ENCODE results near the gene MAPK14.

The MAPK14 gene

DNA sequence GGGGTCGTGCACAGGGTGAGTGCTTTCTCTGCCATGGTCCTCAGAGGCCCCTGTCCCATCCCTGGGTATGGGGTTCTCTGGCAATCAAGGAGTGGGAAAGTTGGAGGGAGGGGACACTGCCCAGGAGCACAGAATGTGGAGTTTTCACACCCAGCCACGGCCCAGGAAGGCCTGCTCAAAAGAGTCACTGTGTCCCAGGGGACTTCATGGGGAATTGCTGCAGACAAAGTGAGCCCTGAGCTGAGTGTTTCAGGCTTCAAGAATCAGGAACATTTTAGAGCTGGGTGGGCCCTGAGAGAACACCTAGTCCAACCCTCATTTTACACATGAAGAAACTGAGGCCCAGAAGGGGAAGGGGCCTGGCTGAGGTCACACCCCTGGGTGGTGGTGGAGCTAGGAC lies 108.4 kb downstream of the MAPK14 start:
- DNase-seq (ENCODE audit: low read depth): no peak

DNA sequence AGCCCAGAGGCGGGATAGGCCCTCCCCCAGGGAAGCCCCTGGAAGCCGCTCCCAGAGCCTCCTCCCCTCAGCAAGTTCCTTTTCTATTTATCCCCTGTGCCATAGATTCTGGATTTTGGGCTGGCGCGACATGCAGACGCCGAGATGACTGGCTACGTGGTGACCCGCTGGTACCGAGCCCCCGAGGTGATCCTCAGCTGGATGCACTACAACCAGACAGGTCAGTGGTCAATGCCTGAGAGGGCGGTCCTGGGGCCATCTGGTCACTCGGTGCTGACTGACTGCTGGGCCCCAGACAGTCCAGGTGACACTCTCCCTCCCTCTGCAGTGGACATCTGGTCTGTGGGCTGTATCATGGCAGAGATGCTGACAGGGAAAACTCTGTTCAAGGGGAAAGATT lies 108.9 kb downstream of the MAPK14 start:
- no peak for DNase-seq (ENCODE audit: low read depth)

DNA sequence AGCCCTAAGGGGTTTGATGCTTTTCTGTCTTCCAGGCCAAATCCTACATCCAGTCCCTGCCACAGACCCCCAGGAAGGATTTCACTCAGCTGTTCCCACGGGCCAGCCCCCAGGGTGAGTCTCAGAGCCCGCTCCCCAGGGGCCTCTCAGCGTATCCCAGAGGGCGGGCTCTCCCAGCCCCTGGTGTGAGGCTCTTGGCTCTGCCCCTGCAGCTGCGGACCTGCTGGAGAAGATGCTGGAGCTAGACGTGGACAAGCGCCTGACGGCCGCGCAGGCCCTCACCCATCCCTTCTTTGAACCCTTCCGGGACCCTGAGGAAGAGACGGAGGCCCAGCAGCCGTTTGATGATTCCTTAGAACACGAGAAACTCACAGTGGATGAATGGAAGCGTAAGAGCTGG lies 111.1 kb downstream of the MAPK14 start:
- no peak for DNase-seq (ENCODE audit: low read depth)

DNA sequence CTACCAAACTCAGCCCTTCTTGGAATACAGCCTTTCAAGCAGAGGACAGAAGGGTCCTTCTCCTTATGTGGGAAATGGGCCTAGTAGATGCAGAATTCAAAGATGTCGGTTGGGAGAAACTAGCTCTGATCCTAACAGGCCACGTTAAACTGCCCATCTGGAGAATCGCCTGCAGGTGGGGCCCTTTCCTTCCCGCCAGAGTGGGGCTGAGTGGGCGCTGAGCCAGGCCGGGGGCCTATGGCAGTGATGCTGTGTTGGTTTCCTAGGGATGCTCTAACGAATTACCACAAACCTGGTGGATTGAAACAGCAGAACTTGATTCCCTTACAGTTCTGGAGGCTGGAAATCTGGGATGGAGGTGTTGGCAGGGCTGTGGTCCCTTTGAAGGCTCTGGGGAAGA lies 111.8 kb downstream of the MAPK14 start:
- DNase-seq (ENCODE audit: low read depth): peak; percentile 45

DNA sequence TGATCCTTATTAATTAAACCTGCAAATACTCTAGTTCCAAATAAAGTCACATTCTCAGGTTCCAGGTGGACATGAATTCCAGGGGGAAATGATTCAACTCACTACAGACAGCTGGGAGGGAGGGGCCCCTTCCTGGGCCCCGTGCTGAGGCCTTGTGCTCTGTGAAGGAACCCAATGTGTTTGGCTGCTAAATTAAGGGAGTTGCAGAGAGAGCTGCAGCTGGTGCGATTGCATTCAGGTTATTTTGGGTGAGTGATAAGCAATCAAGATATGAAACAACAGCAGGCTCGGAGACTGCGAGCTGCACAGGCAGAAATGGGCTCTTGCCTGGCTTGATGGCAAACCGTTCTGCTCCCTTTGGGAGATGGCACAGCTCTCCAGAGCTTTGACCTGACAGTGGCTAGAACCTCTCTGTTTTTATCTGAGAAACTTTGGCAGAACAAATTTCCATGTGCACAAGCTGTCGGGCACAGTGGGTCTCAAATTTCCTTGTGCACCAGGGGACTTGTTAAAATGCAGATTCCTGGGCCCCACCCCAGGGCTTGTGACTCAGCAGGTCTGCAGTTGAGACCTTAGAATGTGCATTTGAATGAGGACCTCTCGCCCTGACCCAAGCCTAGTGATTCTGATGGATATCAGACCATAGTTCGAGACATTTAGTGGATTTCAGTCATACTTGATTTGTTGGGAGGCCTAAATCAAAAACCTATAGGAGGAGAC lies 112.5 kb downstream of the MAPK14 start:
- DNase-seq (ENCODE audit: low read depth): no peak

DNA sequence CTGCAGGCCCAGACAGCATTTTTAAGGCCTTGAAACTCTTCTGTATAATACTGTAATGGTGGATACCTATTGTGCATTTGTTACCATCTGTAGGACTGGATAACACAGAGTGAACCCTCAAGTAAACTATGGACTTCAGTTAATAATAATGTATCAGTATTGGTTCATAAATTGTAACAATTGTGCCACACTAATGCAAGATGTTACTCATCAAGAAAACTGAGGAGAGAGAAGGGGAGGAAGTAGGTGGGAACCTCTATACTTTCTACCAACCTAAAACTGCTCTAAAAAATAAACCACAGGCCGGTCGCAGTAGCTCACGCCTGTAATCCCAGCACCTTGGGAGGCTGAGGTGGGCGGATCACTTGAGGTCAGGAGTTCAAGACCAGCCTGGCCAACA lies 113.5 kb downstream of the MAPK14 start:
- no peak for DNase-seq (ENCODE audit: low read depth)

DNA sequence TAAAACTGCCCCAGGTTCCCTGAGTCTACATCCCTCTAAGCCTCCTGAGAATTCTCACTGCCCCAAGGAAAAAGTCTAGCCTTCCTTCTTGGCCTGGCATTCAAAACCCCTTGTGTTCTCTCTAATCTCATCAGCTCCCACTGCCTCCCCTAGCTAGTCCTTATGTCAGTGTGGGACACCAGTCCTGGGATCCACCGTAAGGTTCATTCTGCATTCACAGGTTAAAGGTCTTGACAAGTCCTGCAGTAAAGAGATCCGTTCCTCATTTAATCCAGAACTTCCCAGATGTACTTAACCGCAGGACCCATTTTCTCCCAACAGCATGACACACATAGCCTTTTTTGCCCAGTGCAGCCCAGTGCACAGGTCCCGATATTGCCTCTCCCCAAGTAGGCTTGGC lies 114.4 kb downstream of the MAPK14 start:
- no peak for DNase-seq (ENCODE audit: low read depth)

DNA sequence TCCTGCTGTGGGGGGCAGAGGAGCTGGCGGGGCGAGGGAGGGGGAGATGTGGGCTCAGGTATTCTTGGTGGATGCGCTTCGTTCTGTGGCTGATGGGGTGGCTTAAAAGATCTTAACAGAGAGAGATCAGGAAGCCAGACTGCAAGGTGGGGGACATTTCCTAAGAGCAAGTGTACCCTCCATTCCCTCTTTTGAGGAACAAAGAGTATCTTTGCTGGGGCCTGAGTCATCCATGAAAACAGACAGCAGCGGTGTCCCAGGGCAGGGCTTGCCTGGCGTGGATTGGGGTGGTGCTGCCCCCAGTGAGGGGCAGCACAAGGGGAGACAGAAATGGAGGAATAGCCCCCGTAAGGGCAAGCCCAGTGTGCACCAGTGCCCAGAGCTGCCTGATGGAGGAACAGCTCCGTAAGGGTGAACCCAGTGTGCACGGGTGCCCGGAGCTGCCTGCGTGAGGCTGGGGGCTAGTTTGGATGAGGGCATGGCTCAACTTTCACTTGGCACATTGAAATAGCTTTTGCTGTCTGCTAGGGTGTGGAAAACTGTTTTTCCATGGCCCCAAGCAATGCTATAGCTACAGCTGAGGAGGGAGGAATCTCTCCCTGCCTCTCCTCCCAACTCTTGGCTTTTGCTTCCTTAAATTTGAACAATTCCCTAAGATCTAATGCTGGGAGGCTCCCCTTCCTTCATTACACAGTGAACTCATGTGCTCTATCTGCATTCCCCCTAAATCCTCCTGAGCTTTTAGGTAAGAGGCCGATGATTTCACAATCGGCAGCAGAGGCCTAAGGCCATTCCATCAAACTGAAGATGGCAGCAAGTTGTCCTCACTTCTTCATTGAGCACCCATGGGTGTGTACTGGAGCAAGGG lies 115.6 kb downstream of the MAPK14 start:
- peak; percentile 42 for DNase-seq (ENCODE audit: low read depth)

DNA sequence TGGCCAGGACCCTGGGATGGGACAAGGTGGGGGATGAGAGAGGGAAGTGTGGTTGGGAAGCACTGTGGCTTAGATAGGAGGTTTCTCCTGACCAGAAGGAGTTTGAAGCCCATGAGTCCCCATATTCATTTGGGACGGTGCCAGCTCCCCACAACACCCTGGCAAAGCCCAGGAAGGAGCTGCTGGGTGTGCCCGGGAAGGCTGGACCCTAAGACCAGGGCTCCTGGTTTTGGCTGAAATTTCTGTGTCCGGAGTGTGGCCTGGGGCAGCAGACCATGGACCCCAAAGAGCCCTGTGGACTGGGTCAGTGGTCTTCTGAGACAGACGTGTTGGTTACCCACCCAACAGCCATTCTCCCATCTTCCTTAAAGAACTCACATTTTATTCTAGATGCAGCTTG lies 117.9 kb downstream of the MAPK14 start:
- no peak for DNase-seq (ENCODE audit: low read depth)

DNA sequence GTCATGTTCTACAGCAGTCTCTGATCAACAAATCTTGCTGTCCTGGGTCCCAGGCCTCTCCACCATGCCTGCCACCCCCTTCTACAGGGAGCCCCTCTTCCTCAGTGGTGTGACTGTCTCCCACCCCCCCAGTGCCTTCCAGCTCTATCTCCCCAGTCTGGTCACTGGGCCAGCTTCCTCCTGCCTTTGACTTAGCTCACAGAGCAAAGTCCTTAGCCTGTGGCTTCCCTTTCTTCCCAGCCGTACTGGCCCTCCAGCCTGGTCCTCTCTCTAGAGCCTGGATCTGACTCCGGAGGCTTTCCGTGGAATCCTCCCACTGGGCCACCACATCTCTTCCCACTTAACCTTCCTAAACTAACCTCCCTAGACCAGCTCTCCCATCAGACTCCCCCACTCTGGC lies 119.7 kb downstream of the MAPK14 start:
- no peak for DNase-seq (ENCODE audit: low read depth)

DNA sequence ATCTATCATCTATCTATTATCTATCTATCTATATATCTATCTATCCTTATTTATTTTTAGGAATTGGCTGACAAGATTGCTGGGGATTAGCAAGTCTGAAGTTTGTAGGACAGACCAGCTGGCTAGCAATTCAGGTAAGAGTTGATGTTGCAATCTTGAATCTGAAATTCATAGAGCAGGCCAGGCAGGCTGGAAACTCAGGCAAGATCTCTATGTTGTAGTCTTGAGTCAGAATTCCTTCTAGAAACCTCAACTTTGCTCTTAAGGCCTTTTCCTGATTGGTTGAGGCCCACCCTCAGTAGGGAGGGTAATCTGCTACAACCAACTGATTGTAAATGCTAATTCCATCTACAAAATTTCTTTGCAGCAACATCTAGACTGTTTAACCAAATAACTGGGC lies 121.9 kb downstream of the MAPK14 start:
- peak; percentile 66 for DNase-seq (ENCODE audit: low read depth)

DNA sequence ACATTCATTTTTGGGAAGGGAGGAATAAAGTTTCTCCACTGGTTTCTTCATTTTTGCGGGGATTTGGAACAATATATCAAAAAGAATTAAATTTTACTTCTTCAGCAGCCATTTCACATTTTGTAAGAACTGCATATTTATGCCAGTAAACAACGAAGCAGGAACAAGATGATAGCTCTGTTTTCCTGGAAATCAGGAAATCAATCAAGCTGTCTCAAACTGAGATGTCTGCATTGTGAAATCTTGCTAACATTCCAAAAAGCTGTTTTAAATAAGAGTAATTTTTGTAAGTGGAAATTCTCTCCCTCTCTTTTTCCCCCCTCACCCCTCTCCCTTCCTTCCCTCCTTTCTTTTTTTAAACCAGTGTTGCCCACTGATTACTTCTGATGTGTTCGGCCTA lies 122.7 kb downstream of the MAPK14 start:
- DNase-seq (ENCODE audit: low read depth): peak; percentile 81

DNA sequence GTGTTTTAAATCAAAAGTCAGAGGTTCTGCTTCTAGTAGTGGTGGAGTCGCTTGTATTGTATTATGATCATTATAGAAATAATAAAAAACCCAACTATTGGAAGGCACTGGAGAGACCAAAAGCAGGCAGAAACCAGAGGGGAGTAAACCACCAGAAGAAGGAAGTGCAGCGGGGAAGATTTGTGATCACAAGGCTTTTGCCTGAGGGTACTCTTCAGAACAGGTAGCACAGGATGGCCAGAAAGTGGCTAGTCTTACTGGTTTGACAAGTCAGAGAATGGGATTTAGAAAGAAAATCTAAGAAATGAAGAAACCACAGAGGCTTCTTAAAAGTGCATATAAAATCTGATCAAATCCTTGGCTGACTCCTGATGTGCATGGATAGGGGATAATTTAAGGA lies 126.7 kb downstream of the MAPK14 start:
- no peak for DNase-seq (ENCODE audit: low read depth)

DNA sequence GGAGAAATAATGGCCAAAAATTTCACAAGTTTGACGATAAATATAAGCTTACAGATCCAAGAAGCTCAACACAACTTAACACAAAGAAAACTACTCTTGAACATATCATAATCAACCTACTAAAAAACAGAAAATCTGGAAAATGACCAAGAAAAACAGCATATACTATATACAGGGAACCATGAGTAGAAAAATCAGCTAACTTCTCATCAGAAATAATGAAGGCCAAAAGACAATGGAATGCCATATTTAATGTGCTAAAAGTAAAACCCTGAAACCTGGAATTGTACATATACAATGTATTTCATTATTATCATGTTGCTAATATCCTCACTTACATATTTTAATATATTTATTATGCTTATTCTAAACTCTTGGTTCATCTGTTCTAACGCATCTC lies 128.1 kb downstream of the MAPK14 start:
- DNase-seq (ENCODE audit: low read depth): no peak

DNA sequence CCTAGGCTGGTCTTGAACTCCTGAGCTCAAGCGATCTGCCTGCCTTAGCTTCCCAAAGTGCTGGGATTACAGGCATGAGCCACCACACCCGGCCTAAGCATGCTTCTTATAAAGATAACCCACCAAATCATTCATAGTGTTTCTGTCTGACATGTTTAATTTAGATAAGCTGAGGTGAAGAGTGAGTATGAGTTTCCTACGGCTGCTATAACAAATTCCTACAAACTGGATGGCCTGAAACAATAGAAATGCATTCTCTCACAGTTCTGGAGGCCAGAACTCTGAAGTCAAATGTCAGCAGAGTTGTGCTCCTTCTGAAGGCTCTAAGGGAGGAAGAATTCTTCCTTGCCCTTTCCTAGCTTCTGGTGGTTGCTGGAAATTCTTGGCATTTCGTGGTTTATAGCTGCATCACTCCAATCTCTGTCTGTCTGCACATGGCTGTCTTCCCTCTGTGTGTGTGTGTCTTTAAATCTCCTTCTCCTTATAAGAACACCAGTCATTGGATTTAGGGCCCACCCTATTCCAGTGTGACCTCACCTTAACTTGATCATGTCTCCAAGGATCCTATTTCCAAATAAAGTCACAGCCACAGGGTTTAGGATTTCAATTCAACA lies 132.6 kb downstream of the MAPK14 start:
- DNase-seq (ENCODE audit: low read depth): peak; percentile 77

Data from amniotic epithelial cell (primary cell).